ENCODE results near the gene NRG4. TPM values are rescaled to one million over a fixed set of nuclear protein-coding genes. Genes with fewer than 3 reads are reported as not detected.

Gene NRG4
- total RNA-seq, 1 experiment from 2014 or later: 0.95 TPM

GRCh38 chr15:75942464-75942863 is 69.8 kb downstream of the NRG4 start:
- CTCF ChIA-PET: no interaction called here
- DNase-seq: peak in 1 of 2 experiments; percentile 9
- Histone ChIP-seq H3K27me3 (replicated peaks; ENCODE audit: control insufficient read depth, insufficient read depth, low read length) (no peaks in the 10 kb centered on the region), H3K9me3 (no peaks in the 10 kb centered on the region), H3K4me3 (ENCODE audit: low read depth, low read length) (no peak overlapping the region), H3K4me1 (no peaks in the 10 kb centered on the region), H3K36me3 (ENCODE audit: control insufficient read depth, insufficient read depth, low read length) (no peaks in the 10 kb centered on the region)
- no peaks in the 10 kb centered on the region for H3K4me1 Mint-ChIP-seq (ENCODE audit: low read depth, unreplicated experiment)
- no TSS peak for BruUV-seq (replicated peaks)
- no peak for TF ChIP-seq CTCF (IDR thresholded peaks at IDR 0.05; ENCODE audit: insufficient read depth in 1 of 2, low read depth in 1 of 2, low read length in 1 of 2, severe bottlenecking in 1 of 2, unreplicated experiment in 1 of 2)
- H3K9me3 Mint-ChIP-seq (ENCODE audit: unreplicated experiment): no peaks in the 10 kb centered on the region
- no peaks in the 10 kb centered on the region for H3K27me3 Mint-ChIP-seq (ENCODE audit: insufficient read depth, unreplicated experiment)
- POLR2A ChIA-PET: no interaction called here
- no peak overlapping the region for H3K4me3 Mint-ChIP-seq (ENCODE audit: unreplicated experiment)
- intact Hi-C loops (cut with micrococcal nuclease; ENCODE audit: unreplicated experiment): no loop called here
- H3K36me3 Mint-ChIP-seq (ENCODE audit: insufficient read depth, unreplicated experiment): peaks cover 26% of the 10 kb centered on the region
- H3K27ac Mint-ChIP-seq (ENCODE audit: unreplicated experiment): no peak overlapping the region

- no peaks in the 10 kb centered on the region for H3K27me3 Mint-ChIP-seq (ENCODE audit: insufficient read depth, unreplicated experiment)
- DNase-seq: no peak
- H3K9me3 ChIP-seq: no peaks in the 10 kb centered on the region
- no peak overlapping the region for H3K4me3 Mint-ChIP-seq (ENCODE audit: unreplicated experiment)
- BruUV-seq (replicated peaks): no TSS peak
- H3K4me1 ChIP-seq: peaks cover 12% of the 10 kb centered on the region; the same call in 1 of the 2 replicates
- no peaks in the 10 kb centered on the region for H3K9me3 Mint-ChIP-seq (ENCODE audit: unreplicated experiment)
- H3K36me3 ChIP-seq (ENCODE audit: control insufficient read depth, insufficient read depth, low read length): no peaks in the 10 kb centered on the region; the same call in 1 of the 2 replicates
- H3K4me1 Mint-ChIP-seq (ENCODE audit: low read depth, unreplicated experiment): peaks cover 12% of the 10 kb centered on the region
- ChIA-PET CTCF (no interaction called here), POLR2A (no interaction called here)
- H3K4me3 ChIP-seq (ENCODE audit: low read depth, low read length): no peak overlapping the region
- TF ChIP-seq CTCF (IDR thresholded peaks at IDR 0.05; ENCODE audit: insufficient read depth in 1 of 2, low read depth in 1 of 2, low read length in 1 of 2, severe bottlenecking in 1 of 2, unreplicated experiment in 1 of 2): no peak
- no peak overlapping the region for H3K27ac Mint-ChIP-seq (ENCODE audit: unreplicated experiment)
- no peaks in the 10 kb centered on the region for H3K27me3 ChIP-seq (replicated peaks; ENCODE audit: control insufficient read depth, insufficient read depth, low read length)
- intact Hi-C loops (cut with micrococcal nuclease; ENCODE audit: unreplicated experiment): no loop called here
- peaks cover 24% of the 10 kb centered on the region for H3K36me3 Mint-ChIP-seq (ENCODE audit: insufficient read depth, unreplicated experiment)
Observed at GRCh38 chr15:75930866-75931265, 81.4 kb downstream of the NRG4 start.

GRCh38 chr15:75929799-75930565 is 82.2 kb downstream of the NRG4 start:
- Mint-ChIP-seq H3K4me1 (ENCODE audit: low read depth, unreplicated experiment) (peaks cover 18% of the 10 kb centered on the region), H3K27ac (ENCODE audit: unreplicated experiment) (no peak overlapping the region), H3K27me3 (ENCODE audit: insufficient read depth, unreplicated experiment) (no peaks in the 10 kb centered on the region), H3K4me3 (ENCODE audit: unreplicated experiment) (no peak overlapping the region), H3K36me3 (ENCODE audit: insufficient read depth, unreplicated experiment) (peaks cover 24% of the 10 kb centered on the region), H3K9me3 (ENCODE audit: unreplicated experiment) (no peaks in the 10 kb centered on the region)
- CTCF ChIA-PET: interaction anchor here (0.6 to 2.2 kb wide), 6 partner anchors 26 to 209 kb away, joined by 3 to 30 read pairs (median 6); a partner anchor contains a TSS
- Histone ChIP-seq H3K4me3 (ENCODE audit: low read depth, low read length) (no peak overlapping the region), H3K27me3 (replicated peaks; ENCODE audit: control insufficient read depth, insufficient read depth, low read length) (no peaks in the 10 kb centered on the region), H3K36me3 (ENCODE audit: control insufficient read depth, insufficient read depth, low read length) (no peaks in the 10 kb centered on the region; the same call in 1 of the 2 replicates), H3K4me1 (peaks cover 14% of the 10 kb centered on the region; the same call in 1 of the 2 replicates), H3K9me3 (no peaks in the 10 kb centered on the region)
- no peak for DNase-seq
- BruUV-seq (replicated peaks): no TSS peak
- POLR2A ChIA-PET: no interaction called here
- no peak for TF ChIP-seq CTCF (IDR thresholded peaks at IDR 0.05; ENCODE audit: insufficient read depth in 1 of 2, low read depth in 1 of 2, low read length in 1 of 2, severe bottlenecking in 1 of 2, unreplicated experiment in 1 of 2)
- intact Hi-C loops (cut with micrococcal nuclease; ENCODE audit: unreplicated experiment): loop anchor here (1.0 to 10.0 kb wide), 4 partner anchors 119 to 209 kb away; partner anchors contain the start of gene TMEM266
